Measurements from ENCODE around the gene PIGQ.
A peak's percentile ranks its signal among the peaks of the same experiment; 100 is the strongest.
"Not testable (repeated sequence)": the region's sequence is repeated elsewhere in the genome, so short reads cannot be mapped to it uniquely, and the experiment has no call there.

Gene PIGQ

DNA sequence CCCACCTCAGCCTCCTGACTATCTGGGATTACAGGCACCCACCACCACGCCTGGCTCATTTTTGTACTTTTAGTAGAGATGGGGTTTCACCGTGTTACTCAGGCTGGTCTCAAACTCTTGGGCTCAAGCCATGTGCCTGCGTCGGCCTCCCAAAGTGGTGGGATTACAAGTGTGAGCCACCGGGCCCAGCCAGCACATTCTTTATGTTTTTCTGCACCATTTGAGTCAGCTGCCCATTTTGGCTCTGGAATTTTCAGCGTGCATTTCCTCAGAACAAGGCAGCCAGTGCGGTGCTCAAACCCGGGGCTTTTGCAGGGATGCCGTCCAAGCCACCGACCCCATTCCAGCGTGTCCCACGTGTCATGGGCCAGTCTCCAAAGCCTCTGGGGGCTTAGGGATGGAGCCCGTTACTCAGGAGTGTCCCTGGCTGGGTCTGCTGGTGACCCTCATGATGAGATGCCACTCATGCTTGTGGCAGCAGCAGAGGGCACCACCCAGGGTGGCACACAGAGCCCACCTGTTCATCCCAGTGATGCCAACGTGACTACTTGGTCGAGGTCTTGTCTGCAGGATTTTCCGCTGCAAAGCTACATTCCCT is 16.4 kb downstream of the PIGQ start:
- no peak for DNase-seq (ENCODE audit: low read depth)

GRCh38 chr16:586645-587590 is 17.1 kb downstream of the PIGQ start:
- DNase-seq (ENCODE audit: low read depth): no peak

DNA sequence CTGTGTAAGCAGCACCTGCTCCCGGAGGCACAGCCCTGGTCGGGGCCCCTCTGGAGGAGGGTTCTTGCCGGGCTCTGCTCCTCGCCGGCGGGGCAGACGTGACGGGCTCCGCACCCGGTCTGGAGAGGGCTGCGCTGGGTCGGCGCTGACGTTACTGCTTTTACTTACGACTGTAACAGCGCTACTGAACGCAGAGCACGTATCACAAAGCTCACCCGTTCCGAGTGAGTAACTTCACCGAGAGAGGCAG is 18.8 kb downstream of the PIGQ start:
- DNase-seq (ENCODE audit: low read depth): peak; percentile 53

- DNase-seq (ENCODE audit: low read depth): peak; percentile 96
Measured at GRCh38 chr16:588889-589657, 19.3 kb downstream of the PIGQ start.

DNA sequence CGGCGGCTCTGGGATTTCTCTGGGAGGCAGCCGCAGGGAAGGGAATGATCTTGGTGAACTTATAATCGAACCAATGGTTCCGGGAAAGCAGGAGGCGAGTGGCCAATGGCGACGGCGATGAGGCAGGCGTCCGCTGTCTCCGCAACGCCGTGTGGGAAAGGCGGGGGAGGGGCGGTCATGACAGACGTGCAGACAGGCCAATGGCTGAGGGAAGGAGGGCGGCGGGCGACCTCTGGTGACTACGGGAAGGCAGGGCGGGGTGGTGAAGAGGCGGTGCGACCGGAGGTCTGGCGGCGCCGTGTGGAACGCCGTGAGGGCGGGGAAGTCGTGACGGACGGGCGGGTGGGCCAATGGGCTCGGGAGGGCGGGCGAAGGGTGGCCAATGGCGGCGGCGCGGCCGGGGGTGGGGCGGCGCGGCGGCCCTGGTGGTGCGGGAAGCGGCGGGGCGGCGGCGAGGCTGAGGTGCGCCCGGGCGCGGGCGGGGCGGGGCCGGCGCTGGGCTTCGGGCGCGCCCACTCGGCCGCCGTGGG is 20.0 kb downstream of the PIGQ start, which contains the start of gene RAB40C:
RAB40C (plus strand) TSS at position 409 of the 530 bp plus-strand sequence. CDS start 226 bp downstream, outside the sequence.
- peak; percentile 98 for DNase-seq (ENCODE audit: low read depth)

DNA sequence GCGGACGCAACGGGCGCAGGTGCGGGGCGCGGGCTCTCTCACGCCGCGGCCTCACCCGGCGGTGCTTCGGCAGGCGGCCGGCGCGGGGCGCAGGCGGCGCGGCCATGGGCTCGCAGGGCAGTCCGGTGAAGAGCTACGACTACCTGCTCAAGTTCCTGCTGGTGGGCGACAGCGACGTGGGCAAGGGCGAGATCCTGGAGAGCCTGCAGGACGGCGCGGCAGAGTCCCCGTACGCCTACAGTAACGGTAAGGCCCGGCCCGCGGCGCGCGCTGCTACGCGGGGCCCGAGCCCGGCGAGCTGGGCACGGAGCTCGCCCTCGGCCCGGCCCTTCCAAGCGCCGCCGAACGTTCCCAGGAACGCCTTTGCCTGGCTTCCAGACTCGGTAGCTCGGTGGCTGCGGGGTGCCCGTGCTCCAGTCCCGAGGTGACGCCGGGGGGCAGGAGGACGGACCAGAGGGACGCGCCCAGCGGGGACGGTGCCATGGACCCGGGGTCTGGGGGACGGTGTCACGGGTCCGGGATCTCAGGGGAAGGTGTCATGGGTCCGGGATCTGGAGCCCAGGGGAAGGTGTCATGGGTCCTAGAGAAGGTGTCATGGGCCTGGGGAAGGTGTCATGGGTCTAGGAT is 20.5 kb downstream of the PIGQ start:
- no peak for DNase-seq (ENCODE audit: low read depth)

DNA sequence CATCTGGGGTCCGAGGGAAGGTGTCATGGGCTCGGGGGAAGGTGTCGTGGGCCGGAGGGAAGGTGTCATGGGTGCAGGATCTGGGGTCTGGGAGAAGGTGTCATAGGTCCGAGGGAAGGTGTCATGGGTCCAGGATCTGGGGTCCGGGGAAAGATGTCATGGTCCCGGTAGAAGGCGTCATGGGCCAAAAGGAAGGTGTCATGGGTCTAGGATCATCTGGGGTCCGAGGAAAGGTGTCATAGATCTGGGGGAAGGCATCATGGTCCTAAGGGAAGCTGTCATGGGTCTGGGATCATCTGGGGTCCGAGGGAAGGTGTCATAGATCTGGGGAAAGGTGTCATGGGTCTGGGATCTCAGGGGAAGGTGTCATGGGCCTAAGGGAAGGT is 21.0 kb downstream of the PIGQ start:
- no peak for DNase-seq (ENCODE audit: low read depth)

GRCh38 chr16:591231-591630 is 21.5 kb downstream of the PIGQ start:
- DNase-seq (ENCODE audit: low read depth): no peak

DNA sequence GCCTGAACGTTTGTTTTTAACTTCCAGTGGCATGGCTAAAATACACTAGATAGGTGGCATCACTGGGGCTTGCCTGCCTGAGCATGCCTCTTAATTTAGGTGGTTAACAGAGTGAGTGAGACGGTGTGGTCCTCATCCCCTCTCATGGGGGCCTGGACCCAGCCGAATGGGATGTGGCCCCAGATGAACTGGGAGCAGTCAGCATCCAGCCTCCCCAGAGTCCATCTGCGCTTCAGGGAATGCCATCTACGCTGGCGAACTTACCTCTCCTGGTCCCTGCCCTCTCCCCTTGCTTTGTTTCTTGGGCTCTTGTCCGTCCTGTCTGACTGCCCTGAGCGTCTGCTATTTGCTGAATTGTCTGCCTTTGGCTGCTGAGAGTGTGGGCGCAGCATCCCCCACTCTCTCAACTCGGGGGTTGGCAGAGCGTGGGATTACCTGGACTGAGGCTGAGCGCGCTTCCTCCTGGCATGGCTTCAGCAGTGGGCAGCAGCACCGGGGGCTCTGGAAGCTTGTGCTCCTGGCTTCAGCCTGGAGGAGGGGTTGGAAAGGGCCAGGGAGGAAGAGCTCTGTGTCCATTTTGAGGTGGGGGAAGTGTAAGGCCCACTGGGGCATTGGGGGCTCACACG is 22.2 kb downstream of the PIGQ start:
- no peak for DNase-seq (ENCODE audit: low read depth)

DNA sequence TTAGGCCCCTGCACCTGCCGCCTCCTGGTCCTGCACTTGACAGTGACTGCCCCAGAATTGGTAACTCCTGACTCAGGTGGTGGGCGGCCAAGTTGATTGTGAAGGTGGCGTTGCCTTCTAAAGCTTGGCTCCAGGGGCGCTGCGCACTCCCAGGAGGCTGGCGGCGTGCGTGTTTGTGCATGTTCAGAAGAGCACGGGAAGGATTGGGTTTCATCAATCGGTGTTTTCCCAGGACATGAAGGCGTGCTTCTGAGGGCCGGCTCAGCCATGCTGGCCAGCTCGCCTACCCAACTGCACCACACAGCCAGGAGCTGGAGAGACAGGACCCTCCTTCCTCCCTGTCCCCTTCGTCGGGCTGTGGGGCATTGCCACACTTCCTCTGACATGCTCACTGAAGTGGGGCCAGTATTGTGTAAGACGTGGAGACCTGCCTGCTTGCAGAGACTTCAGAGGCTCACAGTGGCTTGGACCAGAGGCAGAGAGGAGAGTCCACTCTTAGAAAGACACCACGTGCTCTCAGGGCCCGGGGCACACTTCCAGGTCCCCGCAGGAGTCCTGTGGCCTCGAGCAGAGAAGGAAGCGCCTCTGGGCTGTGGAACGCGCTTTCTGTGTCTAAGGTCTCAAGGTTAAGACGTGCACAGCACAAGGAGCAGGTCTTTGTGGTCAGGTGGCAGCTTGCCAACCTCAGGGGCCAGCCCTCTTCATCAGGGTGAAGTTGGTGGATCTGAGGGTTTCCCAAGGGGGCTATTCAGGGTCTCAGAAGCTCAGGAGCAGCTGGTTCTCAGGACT is 22.9 kb downstream of the PIGQ start:
- DNase-seq (ENCODE audit: low read depth): no peak

- no peak for DNase-seq (ENCODE audit: low read depth)
Measured at GRCh38 chr16:593406-593805, 23.6 kb downstream of the PIGQ start.

DNA sequence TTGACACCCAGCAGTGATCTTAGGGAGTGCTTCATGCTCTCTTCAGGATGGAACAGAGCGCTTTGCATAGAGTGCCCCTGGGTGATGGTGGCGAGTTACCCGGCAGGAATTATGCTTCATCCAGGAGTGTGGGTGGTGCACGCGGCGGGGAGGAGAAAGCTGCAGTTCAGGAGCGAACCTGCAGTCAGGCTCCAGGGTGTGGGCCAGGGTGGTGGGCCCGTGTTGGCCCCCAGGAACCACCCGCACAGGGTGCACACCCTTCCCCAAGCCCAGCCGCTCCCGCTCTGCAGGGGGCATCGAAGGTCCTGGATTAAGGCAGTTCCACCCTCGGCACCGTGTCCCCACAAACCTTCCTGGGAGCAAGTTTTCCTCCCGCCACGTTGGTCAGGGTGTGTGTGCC is 24.0 kb downstream of the PIGQ start:
- no peak for DNase-seq (ENCODE audit: low read depth)

DNA sequence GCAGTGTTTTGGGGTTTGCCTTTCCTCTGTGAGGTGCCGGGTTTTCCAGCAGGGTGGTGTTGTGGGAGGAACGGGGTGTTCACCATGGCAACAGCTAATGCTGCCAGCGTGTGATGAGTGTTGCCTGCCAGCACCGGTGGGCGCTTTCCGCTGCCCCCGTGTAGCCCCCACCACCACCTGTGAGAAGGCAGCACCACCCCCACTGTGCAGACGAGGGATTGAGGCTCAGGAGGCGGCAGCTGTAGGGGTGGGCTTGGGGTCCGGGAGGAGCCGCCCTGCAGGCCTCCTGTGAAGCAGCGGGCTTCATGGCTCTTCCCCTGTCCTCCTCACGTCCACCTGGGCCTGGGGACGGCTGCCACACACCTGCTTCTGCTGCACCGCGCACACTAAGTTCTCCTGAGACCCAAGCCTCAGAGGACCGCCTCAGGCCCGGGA is 25.3 kb downstream of the PIGQ start:
- no peak for DNase-seq (ENCODE audit: low read depth)

DNA sequence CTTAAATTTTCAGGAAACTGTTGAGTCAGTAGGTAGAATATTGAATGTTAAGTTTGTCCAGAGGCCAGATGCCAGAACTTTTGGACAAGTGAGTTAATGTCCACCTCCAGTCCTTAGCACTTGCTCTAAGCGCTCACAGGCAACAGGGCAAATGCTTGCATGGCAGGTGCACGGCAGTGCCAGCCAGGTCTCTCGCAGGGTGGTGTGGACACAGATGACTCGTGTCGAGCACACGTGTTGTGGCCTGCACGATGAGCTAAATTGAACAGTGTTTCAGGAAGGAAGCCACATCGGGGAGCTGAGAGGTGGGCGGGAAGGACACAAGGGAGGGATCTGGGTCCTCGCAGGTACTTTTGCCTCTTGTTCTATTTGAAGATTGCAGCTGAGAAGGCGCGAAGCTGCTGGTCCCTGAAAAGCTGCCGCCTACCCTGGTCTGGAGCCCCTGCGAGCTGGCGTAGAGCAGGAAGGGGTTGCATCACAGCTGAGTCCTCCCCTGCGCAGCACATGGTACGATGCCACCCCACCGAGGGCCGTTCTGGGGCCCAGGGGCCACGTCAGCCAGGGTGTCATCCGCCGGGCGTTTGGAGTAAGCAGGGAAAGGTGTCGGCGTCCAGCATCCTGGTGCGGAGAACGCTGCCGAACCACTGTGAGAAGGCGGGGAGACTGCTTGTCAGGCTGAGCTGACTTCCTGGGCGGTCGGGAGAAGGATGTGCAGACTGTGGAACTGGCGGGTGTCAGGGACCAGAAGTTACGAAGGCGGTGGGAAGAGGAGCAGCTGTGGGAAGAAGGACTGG is 26.4 kb downstream of the PIGQ start:
- no peak for DNase-seq (ENCODE audit: low read depth)

DNA sequence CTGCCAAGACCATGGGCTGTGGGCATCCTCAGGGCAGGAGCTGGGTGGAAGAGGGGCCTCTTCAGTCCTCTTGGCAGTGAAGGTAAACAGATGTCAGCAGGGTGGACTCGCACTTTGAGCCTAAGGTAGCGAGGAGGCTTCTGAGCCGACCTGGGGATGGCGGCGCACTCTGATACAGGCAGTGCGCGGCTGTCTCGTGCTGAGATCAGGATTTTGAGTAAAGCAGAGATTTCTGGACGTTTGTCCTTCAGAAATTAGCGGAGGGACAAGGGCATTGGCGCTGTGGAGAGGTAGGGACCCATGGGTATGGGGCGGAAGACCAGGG is 26.9 kb downstream of the PIGQ start:
- no peak for DNase-seq (ENCODE audit: low read depth)

DNA sequence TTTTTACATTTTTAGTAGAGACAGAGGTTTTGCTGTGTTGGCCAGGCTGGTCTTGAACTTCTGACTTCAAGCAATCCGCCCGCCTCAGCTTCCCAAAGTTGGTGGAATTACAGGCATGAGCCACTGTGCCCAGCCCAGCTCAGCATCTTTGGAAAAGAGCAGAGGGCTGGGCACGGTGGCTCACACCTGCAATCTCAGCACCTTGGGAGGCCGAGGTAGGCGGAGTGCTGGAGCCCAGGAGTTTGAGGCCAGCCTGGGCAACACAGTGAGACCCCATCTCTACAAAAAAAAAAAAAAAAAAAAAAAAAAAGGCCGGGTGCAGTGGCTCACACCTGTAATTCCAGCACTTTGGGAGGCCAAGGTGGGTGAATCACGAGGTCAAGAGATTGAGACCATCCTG is 27.9 kb downstream of the PIGQ start:
- not testable (repeated sequence) for DNase-seq (ENCODE audit: low read depth)

GRCh38 chr16:598823-599739 is 29.3 kb downstream of the PIGQ start:
- DNase-seq (ENCODE audit: low read depth): no peak

- no peak for DNase-seq (ENCODE audit: low read depth)
Measured at GRCh38 chr16:600781-601180, 31.0 kb downstream of the PIGQ start.

DNA sequence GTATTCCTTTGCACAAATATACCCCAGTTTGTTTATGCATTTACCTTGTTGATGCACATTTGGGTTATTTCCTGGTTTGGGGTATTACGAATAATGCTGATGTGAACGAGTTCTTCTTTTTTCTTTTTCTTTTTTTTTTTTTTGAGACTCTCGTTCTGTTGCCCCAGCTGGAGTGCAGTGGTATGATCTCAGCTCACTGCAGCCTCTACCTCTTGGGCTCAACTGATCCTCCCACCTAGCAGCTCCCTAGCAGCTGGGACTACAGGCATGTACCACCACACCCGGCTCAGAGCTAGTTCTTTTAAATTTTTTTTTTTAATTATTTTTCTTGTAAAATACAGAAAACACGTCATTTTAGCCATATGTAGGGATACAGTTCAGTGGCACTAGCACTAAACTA is 34.2 kb downstream of the PIGQ start:
- no peak for DNase-seq (ENCODE audit: low read depth)

Data from activated T-cell treated with anti-CD3 and anti-CD28 coated beads for 24 hours (primary cell).